PC-3 (cell line): ENCODE measurements around the gene FOXO3. TPM values are rescaled to one million over a fixed set of nuclear protein-coding genes. Genes with fewer than 3 reads are reported as not detected.
"Not testable (repeated sequence)": the region's sequence is repeated elsewhere in the genome, so short reads cannot be mapped to it uniquely, and the experiment has no call there.

ENCODE experiments used
- ATAC-seq: fragments of 200-7000 bp; cut with Tn5 transposase; 2 replicates; pipeline ENCODE4 v1.9.1; 2020; ENCODE audit warnings: mild to moderate bottlenecking, moderate library complexity
- BruUV-seq: library from RNA; stranded (reverse); fragments of 400-500 nt; replicated peaks from 2 replicates; lab custom pipeline; 2021; lab: Mats Ljungman, UMichigan
- CTCF ChIA-PET: fragments of 300-600 bp; sonication (Branson Sonifier 250); formaldehyde crosslinking; loops from one replicate; lab custom pipeline; 2022; ENCODE audit warnings: antibody characterized with exemption; lab: Charles Lee
- POLR2A ChIA-PET: fragments of 300-600 bp; sonication (Branson Sonifier 250); formaldehyde crosslinking; loops from one replicate; lab custom pipeline; 2022; ENCODE audit warnings: antibody characterized with exemption; ENCODE audit not compliant: unreplicated experiment; lab: Charles Lee
- DNase-seq: peaks from one replicate; pipeline ENCODE4 v3.0.0-alpha.2; 2015
- H2AFZ ChIP-seq: fragments of 300-600 bp; sonication (generic); 2 replicates; pipeline ENCODE4 v1.6.0; 2016; ENCODE audit warnings: antibody characterized with exemption, low read length
- H3F3A ChIP-seq: fragments of 300-600 bp; sonication (generic); one replicate; pipeline ENCODE4 v1.6.0; 2017; ENCODE audit warnings: antibody characterized with exemption, low read length, control low read depth, mild to moderate bottlenecking; ENCODE audit not compliant: unreplicated experiment
- H3K27ac ChIP-seq: fragments of 300-600 bp; sonication (generic); 2 replicates; pipeline ENCODE4 v1.5.1; 2016; ENCODE audit warnings: mild to moderate bottlenecking, low read length
- H3K27me3 ChIP-seq: fragments of 300-600 bp; sonication (generic); 2 replicates; pipeline ENCODE4 v1.6.1; 2016; ENCODE audit warnings: low read length, mixed read lengths
- H3K36me3 ChIP-seq: fragments of 300-600 bp; sonication (generic); 2 replicates; pipeline ENCODE4 v1.6.1; 2016; ENCODE audit warnings: low read depth, mixed run types, low read length, mixed read lengths
- H3K4me1 ChIP-seq: fragments of 300-600 bp; sonication (generic); 2 replicates; pipeline ENCODE4 v1.5.1; 2016; ENCODE audit warnings: low read length; ENCODE audit not compliant: insufficient read depth
- H3K4me2 ChIP-seq: fragments of 300-600 bp; sonication (generic); 2 replicates; pipeline ENCODE4 v1.6.0; 2016; ENCODE audit warnings: low read length
- H3K4me3 ChIP-seq: fragments of 300-600 bp; sonication (generic); 2 replicates; pipeline ENCODE4 v1.5.1; 2016; ENCODE audit warnings: mild to moderate bottlenecking, low read length, mixed read lengths
- H3K79me2 ChIP-seq: fragments of 300-600 bp; sonication (generic); 2 replicates; pipeline ENCODE4 v1.6.1; 2017; ENCODE audit warnings: low read length, mixed read lengths
- H3K9ac ChIP-seq: fragments of 300-600 bp; sonication (generic); 2 replicates; pipeline ENCODE4 v1.6.0; 2016; ENCODE audit warnings: mild to moderate bottlenecking, low read length
- H3K9me2 ChIP-seq: fragments of 300-600 bp; sonication (generic); replicated peaks from 2 replicates; pipeline ENCODE4 v1.6.1; 2016; ENCODE audit warnings: mixed run types, low read length, mixed read lengths
- H3K9me3 ChIP-seq: fragments of 300-600 bp; sonication (generic); 2 replicates; pipeline ENCODE4 v1.6.1; 2016; ENCODE audit warnings: low read length, mixed read lengths
- H4K20me1 ChIP-seq: fragments of 300-600 bp; sonication (generic); 2 replicates; pipeline ENCODE4 v1.6.1; 2016; ENCODE audit warnings: low read length, mixed read lengths
- CTCF ChIP-seq: fragments of 300-600 bp; sonication (generic); conservative IDR thresholded peaks from 2 replicates; pipeline ENCODE4 v1.5.1; 2017; ENCODE audit warnings: antibody characterized with exemption, low read depth, mild to moderate bottlenecking, low read length
- EZH2 ChIP-seq: fragments of 300-600 bp; sonication (generic); IDR thresholded peaks from one replicate; pipeline ENCODE4 v1.6.1; 2017; ENCODE audit warnings: antibody characterized with exemption, mild to moderate bottlenecking, low read length; ENCODE audit not compliant: unreplicated experiment
- EZH2phosphoT487 ChIP-seq: fragments of 300-600 bp; sonication (generic); IDR thresholded peaks from 2 replicates; pipeline ENCODE4 v1.6.1; 2018; ENCODE audit warnings: mild to moderate bottlenecking, antibody characterized with exemption, low read length, borderline replicate concordance
- intact Hi-C: fragments of 100-400 bp; cut with micrococcal nuclease; formaldehyde crosslinking; loops from 2 replicates; pipeline ENCODE4 v1.9.0; 2023
- total RNA-seq: library from RNA; depleted of rRNA; stranded (reverse); fragments of >200 nt; gene quantifications from 2 replicates; pipeline ENCODE4 v1.2.3, GENCODE V29; 2014

FOXO3 gene
- total RNA-seq, 1 experiment from 2014 or later, result 12.8 TPM

DNA sequence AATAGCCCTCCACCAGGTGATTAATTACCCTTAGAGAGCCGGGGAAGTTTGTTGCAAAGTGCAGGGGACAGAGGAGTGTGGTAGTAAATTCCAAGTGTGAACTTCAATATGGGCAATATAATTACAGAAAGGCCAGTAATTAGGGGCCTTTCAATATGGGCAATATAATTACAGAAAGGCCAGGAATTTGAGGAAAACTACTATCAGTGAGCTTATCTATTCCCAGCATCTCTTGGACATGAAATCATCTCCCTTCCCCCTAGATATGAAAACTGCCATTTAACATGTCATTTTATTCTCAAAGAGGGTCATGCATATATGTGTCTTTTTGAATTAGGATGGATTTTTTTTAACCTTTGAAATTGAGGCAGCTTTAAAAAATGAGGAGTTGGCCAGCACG lies 102.0 kb downstream of the FOXO3 start:
- TF ChIP-seq CTCF, result no peak
- no peak for TF ChIP-seq EZH2
- TF ChIP-seq EZH2phosphoT487, result no peak
- no peak for DNase-seq
- CTCF ChIA-PET, result no interaction called here
- H3K9ac ChIP-seq, result no peak overlapping the region
- H4K20me1 ChIP-seq, result no peaks in the 10 kb centered on the region
- H3K27me3 ChIP-seq, result no peaks in the 10 kb centered on the region
- H2AFZ ChIP-seq, result no peak overlapping the region
- BruUV-seq, result no TSS peak
- H3K4me2 ChIP-seq, result no peak overlapping the region
- H3K9me2 ChIP-seq, result no peaks in the 10 kb centered on the region
- H3K36me3 ChIP-seq, result peaks cover 6% of the 10 kb centered on the region
- H3K4me3 ChIP-seq, result no peak overlapping the region
- POLR2A ChIA-PET, result no interaction called here
- no peaks in the 10 kb centered on the region for H3F3A ChIP-seq
- H3K27ac ChIP-seq, result no peak overlapping the region
- peaks cover 34% of the 10 kb centered on the region for H3K4me1 ChIP-seq
- no peaks in the 10 kb centered on the region for H3K9me3 ChIP-seq
- intact Hi-C loops, result no loop called here
- no peak for ATAC-seq
- H3K79me2 ChIP-seq, result peaks cover 73% of the 10 kb centered on the region

GRCh38 chr6:108663494-108664064 lies 102.9 kb downstream of the FOXO3 start:
- H2AFZ ChIP-seq, BruUV-seq, H3F3A ChIP-seq, H3K27me3 ChIP-seq, H3K4me2 ChIP-seq, POLR2A ChIA-PET, CTCF ChIA-PET, H3K4me3 ChIP-seq, H3K9me2 ChIP-seq, H3K9ac ChIP-seq, intact Hi-C loops, H4K20me1 ChIP-seq, H3K9me3 ChIP-seq, DNase-seq, ATAC-seq, H3K27ac ChIP-seq, H3K36me3 ChIP-seq: not testable (repeated sequence)
- H3K79me2 ChIP-seq, result peaks cover 73% of the 10 kb centered on the region
- H3K4me1 ChIP-seq, result peaks cover 34% of the 10 kb centered on the region

- Histone ChIP-seq H3K4me2 (no peak overlapping the region), H4K20me1 (no peaks in the 10 kb centered on the region), H3K9me2 (no peaks in the 10 kb centered on the region), H3K9me3 (no peaks in the 10 kb centered on the region), H3K27ac (0 out of 2 replicates have a peak overlapping the region, but pooled peaks have one; percentile 2), H3K27me3 (no peaks in the 10 kb centered on the region), H3K79me2 (peaks cover 73% of the 10 kb centered on the region), H3K9ac (no peak overlapping the region), H3K36me3 (peaks cover 14% of the 10 kb centered on the region), H3F3A (no peaks in the 10 kb centered on the region), H3K4me3 (no peak overlapping the region), H2AFZ (no peak overlapping the region), H3K4me1 (peaks cover 27% of the 10 kb centered on the region)
- intact Hi-C loops, result no loop called here
- ATAC-seq (no peak), DNase-seq (peak; percentile 18)
- CTCF ChIA-PET, result no interaction called here
- BruUV-seq, result TSS peak; percentile 11
- no peak for TF ChIP-seq EZH2
- no peak for TF ChIP-seq EZH2phosphoT487
- TF ChIP-seq CTCF, result no peak
- POLR2A ChIA-PET, result no interaction called here
Observed at GRCh38 chr6:108665495-108666196, 104.9 kb downstream of the FOXO3 start.
